Gastrocnemius medialis (tissue), 4 donors: Measurements from ENCODE around the gene DTNB. TPM values are rescaled to one million over a fixed set of nuclear protein-coding genes. Genes with fewer than 3 reads are reported as not detected.
"Not testable (repeated sequence)": the region's sequence is repeated elsewhere in the genome, so short reads cannot be mapped to it uniquely, and the experiment has no call there.

Source experiments
- ATAC-seq, 2 donors: fragments of 150-250 bp; one replicate each; pipeline ENCODE4 v1.9.1; 2016
- DNase-seq, 2 donors: peaks; one replicate each; pipeline ENCODE4 v3.0.0-alpha.2; 2019
- H3K27ac ChIP-seq, 4 donors: fragments of 200-600 bp; sonication (generic); 1 replicate in 1 of 4; 2 replicates in 3 of 4; pipeline ENCODE4 v1.5.1; 2016 to 2018; ENCODE audit warnings: mild to moderate bottlenecking in 2 of 4, moderate library complexity in 1 of 4
- H3K27me3 ChIP-seq, 3 donors: fragments of 200-600 bp; sonication (generic) in 2 of 3; 1 replicate in 1 of 3; 2 replicates in 2 of 3; pipeline versions ENCODE4 v1.5.1 to v1.6.0; 2016 to 2019; ENCODE audit warnings: mild to moderate bottlenecking in 1 of 3, moderate library complexity in 1 of 3
- H3K36me3 ChIP-seq, 2 donors: fragments of 200-600 bp; sonication (generic) in 1 of 2; one replicate each; pipeline ENCODE4 v1.5.1; 2017 to 2018
- H3K4me1 ChIP-seq, 2 donors: fragments of 200-600 bp; sonication (generic) in 1 of 2; one replicate each; pipeline ENCODE4 v1.5.1; 2016 to 2017; ENCODE audit warnings: mild to moderate bottlenecking in 2 of 2
- H3K4me3 ChIP-seq, 4 donors: fragments of 200-600 bp; sonication (generic) in 3 of 4; 1 replicate in 1 of 4; 2 replicates in 3 of 4; pipeline ENCODE4 v1.5.1; 2016 to 2019; ENCODE audit warnings: mild to moderate bottlenecking in 2 of 4
- H3K9me3 ChIP-seq, 3 donors: fragments of 200-600 bp; sonication (generic) in 2 of 3; 1 replicate in 1 of 3; 2 replicates in 2 of 3; pipeline ENCODE4 v1.5.1; 2016 to 2019
- CTCF ChIP-seq, 5 experiments: fragments of 450-650 bp in 3 of 5; fragments of 200-600 bp in 2 of 5; sonication (generic) in 2 of 5; IDR thresholded peaks in 4 of 5; conservative IDR thresholded peaks in 1 of 5; 1 replicate in 4 of 5; 2 replicates in 1 of 5; pipeline ENCODE4 v1.5.1; 2016 to 2019; ENCODE audit warnings: antibody characterized with exemption in 5 of 5, mild to moderate bottlenecking in 3 of 5, moderate library complexity in 3 of 5
- POLR2A ChIP-seq, 2 donors: fragments of 450-650 bp; IDR thresholded peaks; one replicate each; pipeline ENCODE4 v1.6.1; 2017; ENCODE audit warnings: antibody characterized with exemption in 2 of 2, mild to moderate bottlenecking in 2 of 2, moderate library complexity in 2 of 2
- in situ Hi-C, 4 donors: fragments of 200-750 bp; cut with MboI; loops; one replicate each; pipeline versions ENCODE4 v1.15.0 to v1.8.0; 2017; ENCODE audit warnings: low sequenced_read_pairs in 4 of 4
- intact Hi-C: fragments of 100-400 bp; cut with DNase I; formaldehyde crosslinking; loops from one replicate; pipeline ENCODE4 v1.15.1; 2023; ENCODE audit warnings: low total_unique reads
- total RNA-seq, 4 donors: library from RNA; depleted of rRNA; stranded (reverse); fragments of >200 nt; gene quantifications; one replicate each; pipeline versions ENCODE4 v1.1.0 to v1.2.3, GENCODE V29; 2016

DTNB gene
- total RNA-seq, 4 donors from 2014 or later = 1.0 to 6.6 (median 4.1) TPM

GRCh38 chr2:25409468-25409867 lies 263.9 kb downstream of the DTNB start:
- Histone ChIP-seq H3K27me3 (no peaks in the 10 kb centered on the region), H3K4me3 (no peak overlapping the region), H3K36me3 (no peaks in the 10 kb centered on the region), H3K9me3 (no peaks in the 10 kb centered on the region), H3K27ac (no peak overlapping the region), H3K4me1 (peaks cover 0 to 8% of the 10 kb centered on the region in 2 donors)
- intact Hi-C loops = no loop called here
- in situ Hi-C loops = no loop called here
- DNase-seq = no peak
- no peak for ATAC-seq
- TF ChIP-seq POLR2A (IDR thresholded peaks at IDR 0.05) (no peak), CTCF (IDR thresholded peaks at IDR 0.05 in 4 of 5, conservative IDR thresholded peaks at IDR 0.05 in 1 of 5) (no peak)

- TF ChIP-seq POLR2A (IDR thresholded peaks at IDR 0.05) (no peak), CTCF (IDR thresholded peaks at IDR 0.05 in 4 of 5, conservative IDR thresholded peaks at IDR 0.05 in 1 of 5) (no peak)
- Histone ChIP-seq H3K27me3 (no peaks in the 10 kb centered on the region), H3K27ac (no peak overlapping the region), H3K4me1 (peaks cover 0 to 8% of the 10 kb centered on the region in 2 donors), H3K9me3 (no peaks in the 10 kb centered on the region), H3K4me3 (no peak overlapping the region), H3K36me3 (no peaks in the 10 kb centered on the region)
- intact Hi-C loops (no loop called here), in situ Hi-C loops (no loop called here)
- no peak for ATAC-seq
- DNase-seq = no peak
These were observed 264.3 kb downstream of the DTNB start for GRCh38 chr2:25409044-25409443.

GRCh38 chr2:25405611-25406295 lies 267.6 kb downstream of the DTNB start:
- Histone ChIP-seq H3K27ac (no peak overlapping the region), H3K27me3 (no peaks in the 10 kb centered on the region), H3K36me3 (no peaks in the 10 kb centered on the region), H3K4me3 (no peak overlapping the region), H3K9me3 (no peaks in the 10 kb centered on the region), H3K4me1 (no peaks in the 10 kb centered on the region)
- no peak for ATAC-seq
- intact Hi-C loops = no loop called here
- no peak for DNase-seq
- in situ Hi-C loops = no loop called here
- TF ChIP-seq POLR2A (IDR thresholded peaks at IDR 0.05) (no peak), CTCF (IDR thresholded peaks at IDR 0.05 in 4 of 5, conservative IDR thresholded peaks at IDR 0.05 in 1 of 5) (no peak)

- ATAC-seq, intact Hi-C loops, H3K4me3 ChIP-seq, H3K27me3 ChIP-seq, DNase-seq, H3K9me3 ChIP-seq, H3K36me3 ChIP-seq, in situ Hi-C loops, H3K4me1 ChIP-seq, H3K27ac ChIP-seq: not testable (repeated sequence)
These were observed 270.1 kb downstream of the DTNB start for GRCh38 chr2:25403120-25403760.

- no peaks in the 10 kb centered on the region for H3K36me3 ChIP-seq
- no peak overlapping the region for H3K27ac ChIP-seq
- H3K27me3 ChIP-seq = no peaks in the 10 kb centered on the region
- no peaks in the 10 kb centered on the region for H3K9me3 ChIP-seq
- TF ChIP-seq CTCF (IDR thresholded peaks at IDR 0.05 in 4 of 5, conservative IDR thresholded peaks at IDR 0.05 in 1 of 5) (no peak), POLR2A (IDR thresholded peaks at IDR 0.05) (no peak)
- DNase-seq (no peak), ATAC-seq (no peak)
- intact Hi-C loops (no loop called here), in situ Hi-C loops (no loop called here)
- H3K4me3 ChIP-seq = no peak overlapping the region
- no peaks in the 10 kb centered on the region for H3K4me1 ChIP-seq
These were observed 270.9 kb downstream of the DTNB start for GRCh38 chr2:25402477-25402876.
